ENCODE measurements around the gene IFTAP. TPM values are rescaled to one million over a fixed set of nuclear protein-coding genes. Genes with fewer than 3 reads are reported as not detected.

IFTAP gene
- total and polyA plus RNA-seq, 10 of the 15 experiments (the other 5 are each of a cell fraction or from before 2014, with no cell fraction given), result 0.32 to 1.0 (median 0.63) TPM; not detected in 2

DNA sequence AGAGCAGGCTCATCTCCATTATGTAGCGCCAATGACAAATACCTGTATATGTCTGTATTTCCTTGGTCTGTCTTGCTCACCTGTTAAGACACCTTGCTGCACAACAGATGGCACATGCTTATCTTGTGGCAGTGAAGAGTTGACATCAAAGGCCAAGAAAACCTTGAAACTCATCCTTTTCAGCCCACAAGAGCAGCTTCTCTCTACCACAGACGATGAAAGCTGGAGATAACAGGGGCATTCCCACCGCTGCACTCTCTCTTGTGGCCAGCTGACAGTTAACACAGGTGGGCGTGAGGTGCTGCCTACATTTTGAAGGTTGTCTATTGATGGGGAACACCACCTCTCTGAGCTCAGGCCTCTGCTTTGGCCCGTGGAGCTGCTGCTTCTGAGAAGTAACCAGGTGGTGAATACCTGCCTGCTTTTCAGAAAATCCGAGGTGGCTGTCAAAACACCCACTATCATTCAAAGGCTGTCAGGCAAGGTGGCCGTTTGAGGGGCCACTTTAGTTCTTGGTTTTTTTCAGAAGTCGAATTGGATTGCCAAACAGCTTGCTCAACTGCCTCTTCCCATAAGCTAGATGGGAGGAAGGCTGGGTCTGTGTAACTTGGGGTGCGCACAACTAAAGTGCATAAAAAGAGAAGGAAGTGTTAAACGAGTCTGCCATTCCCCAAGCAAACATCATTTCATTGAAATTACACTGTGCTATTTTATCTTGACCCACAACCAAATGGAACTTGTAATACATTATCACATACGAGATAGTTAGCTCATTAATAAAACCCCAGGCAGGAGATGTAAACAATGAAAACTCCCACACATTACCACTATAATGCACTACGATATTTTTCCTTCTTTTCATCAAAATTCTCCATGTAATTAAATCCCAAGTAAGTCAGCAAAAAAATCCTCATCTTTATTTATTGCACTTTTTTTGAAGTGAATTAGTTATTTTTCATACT is 90.8 kb downstream of the IFTAP start (continued):
- TF ChIP-seq MTA2 (IDR thresholded peaks at IDR 0.05; ENCODE audit: low read depth), result no peak

DNA sequence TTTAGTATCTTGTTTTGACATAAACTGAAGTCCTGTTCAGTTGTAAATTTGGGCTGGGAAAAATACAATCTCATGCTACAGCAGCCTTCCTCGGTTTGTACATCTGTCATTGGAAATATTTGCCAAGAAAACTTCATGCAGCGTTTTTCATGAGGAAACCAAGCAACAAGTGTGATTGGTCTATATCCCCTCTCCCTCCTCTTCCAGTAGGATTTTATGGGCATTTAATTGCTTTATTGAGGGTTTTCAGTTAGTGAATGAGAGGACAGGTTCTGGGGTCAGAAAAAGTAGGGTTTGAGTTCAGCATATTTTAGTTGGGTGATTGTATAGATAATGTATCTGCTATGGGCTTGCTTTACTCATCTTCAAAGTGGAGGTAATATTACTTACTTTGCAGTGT is 93.8 kb downstream of the IFTAP start:
- Histone ChIP-seq H3K4me1 (ENCODE audit: control insufficient read depth, insufficient read depth, low read length) (no peaks in the 10 kb centered on the region), H3K4me3 (no peak overlapping the region), H3K27me3 (replicated peaks in 1 of 2; ENCODE audit: control insufficient read depth in 2 of 2, insufficient read depth in 2 of 2, low read length in 1 of 2) (no peaks in the 10 kb centered on the region; a peak in 1 of 4 replicates), H3K27ac (ENCODE audit: control insufficient read depth, insufficient read depth) (no peak overlapping the region), H3K4me2 (ENCODE audit: control insufficient read depth, insufficient read depth) (no peak overlapping the region), H3K79me2 (ENCODE audit: control insufficient read depth, insufficient read depth, low read length) (no peaks in the 10 kb centered on the region), H3K9me3 (replicated peaks; ENCODE audit: control insufficient read depth, insufficient read depth, low read length) (no peaks in the 10 kb centered on the region), H3K36me3 (ENCODE audit: control insufficient read depth in 2 of 2, insufficient read depth in 2 of 2, low read length in 1 of 2) (no peaks in the 10 kb centered on the region), H2AFZ (ENCODE audit: control insufficient read depth, low read depth, low read length) (no peak overlapping the region), H3K9ac (ENCODE audit: control insufficient read depth, insufficient read depth, low read length) (no peak overlapping the region), H4K20me1 (ENCODE audit: control insufficient read depth, insufficient read depth) (no peaks in the 10 kb centered on the region)
- no TSS peak for BruUV-seq (replicated peaks)
- in situ Hi-C loops (cut with MboI), result no loop called here
- no peak for FAIRE-seq
- RAD21 ChIA-PET (ENCODE audit: unreplicated experiment), result no interaction called here
- SMC1A ChIA-PET (ENCODE audit: uncharacterized antibody, unreplicated experiment), result no interaction called here
- WGBS (ENCODE audit: insufficient coverage, insufficient replicate concordance, low lambda C conversion rate, missing lambda C conversion rate), result 0% methylated on average over 2 of the region's 2 CpGs
- CTCF ChIA-PET, result interaction anchor here (1.1 kb wide), 1 partner anchor 16 kb away, joined by 3 read pairs; no protein-coding TSS in a partner anchor
- intact Hi-C loops (cut with micrococcal nuclease; ENCODE audit: unreplicated experiment), result no loop called here
- POLR2A ChIA-PET, result no interaction called here
- no peak for ATAC-seq
- DNase-seq (ENCODE audit: low read depth, low spot score), result no peak
- TF ChIP-seq TARDBP (IDR thresholded peaks at IDR 0.05; ENCODE audit: borderline replicate concordance) (no peak), NFXL1 (IDR thresholded peaks at IDR 0.05; ENCODE audit: borderline replicate concordance) (no peak), CREM (IDR thresholded peaks at IDR 0.05; ENCODE audit: low read depth) (no peak), BHLHE40 (IDR thresholded peaks at IDR 0.05; ENCODE audit: borderline replicate concordance in 1 of 2, low read depth in 2 of 2, low read length in 1 of 2) (no peak), NRF1 (conservative IDR thresholded peaks at IDR 0.05; ENCODE audit: low read depth, low read length) (no peak), JUND (IDR thresholded peaks at IDR 0.05; ENCODE audit: low read depth, low read length) (no peak), EGR1 (IDR thresholded peaks at IDR 0.05; ENCODE audit: borderline replicate concordance in 1 of 2, low read depth in 2 of 2, low read length in 2 of 2) (no peak), PML (IDR thresholded peaks at IDR 0.05; ENCODE audit: low read length) (no peak)
- TF ChIP-seq, protein P1, sequence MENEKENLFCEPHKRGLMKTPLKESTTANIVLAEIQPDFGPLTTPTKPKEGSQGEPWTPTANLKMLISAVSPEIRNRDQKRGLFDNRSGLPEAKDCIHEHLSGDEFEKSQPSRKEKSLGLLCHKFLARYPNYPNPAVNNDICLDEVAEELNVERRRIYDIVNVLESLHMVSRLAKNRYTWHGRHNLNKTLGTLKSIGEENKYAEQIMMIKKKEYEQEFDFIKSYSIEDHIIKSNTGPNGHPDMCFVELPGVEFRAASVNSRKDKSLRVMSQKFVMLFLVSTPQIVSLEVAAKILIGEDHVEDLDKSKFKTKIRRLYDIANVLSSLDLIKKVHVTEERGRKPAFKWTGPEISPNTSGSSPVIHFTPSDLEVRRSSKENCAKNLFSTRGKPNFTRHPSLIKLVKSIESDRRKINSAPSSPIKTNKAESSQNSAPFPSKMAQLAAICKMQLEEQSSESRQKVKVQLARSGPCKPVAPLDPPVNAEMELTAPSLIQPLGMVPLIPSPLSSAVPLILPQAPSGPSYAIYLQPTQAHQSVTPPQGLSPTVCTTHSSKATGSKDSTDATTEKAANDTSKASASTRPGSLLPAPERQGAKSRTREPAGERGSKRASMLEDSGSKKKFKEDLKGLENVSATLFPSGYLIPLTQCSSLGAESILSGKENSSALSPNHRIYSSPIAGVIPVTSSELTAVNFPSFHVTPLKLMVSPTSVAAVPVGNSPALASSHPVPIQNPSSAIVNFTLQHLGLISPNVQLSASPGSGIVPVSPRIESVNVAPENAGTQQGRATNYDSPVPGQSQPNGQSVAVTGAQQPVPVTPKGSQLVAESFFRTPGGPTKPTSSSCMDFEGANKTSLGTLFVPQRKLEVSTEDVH (IDR thresholded peaks at IDR 0.05; ENCODE audit: low read depth, partially characterized antibody), result no peak
- TF ChIP-seq, protein P2, sequence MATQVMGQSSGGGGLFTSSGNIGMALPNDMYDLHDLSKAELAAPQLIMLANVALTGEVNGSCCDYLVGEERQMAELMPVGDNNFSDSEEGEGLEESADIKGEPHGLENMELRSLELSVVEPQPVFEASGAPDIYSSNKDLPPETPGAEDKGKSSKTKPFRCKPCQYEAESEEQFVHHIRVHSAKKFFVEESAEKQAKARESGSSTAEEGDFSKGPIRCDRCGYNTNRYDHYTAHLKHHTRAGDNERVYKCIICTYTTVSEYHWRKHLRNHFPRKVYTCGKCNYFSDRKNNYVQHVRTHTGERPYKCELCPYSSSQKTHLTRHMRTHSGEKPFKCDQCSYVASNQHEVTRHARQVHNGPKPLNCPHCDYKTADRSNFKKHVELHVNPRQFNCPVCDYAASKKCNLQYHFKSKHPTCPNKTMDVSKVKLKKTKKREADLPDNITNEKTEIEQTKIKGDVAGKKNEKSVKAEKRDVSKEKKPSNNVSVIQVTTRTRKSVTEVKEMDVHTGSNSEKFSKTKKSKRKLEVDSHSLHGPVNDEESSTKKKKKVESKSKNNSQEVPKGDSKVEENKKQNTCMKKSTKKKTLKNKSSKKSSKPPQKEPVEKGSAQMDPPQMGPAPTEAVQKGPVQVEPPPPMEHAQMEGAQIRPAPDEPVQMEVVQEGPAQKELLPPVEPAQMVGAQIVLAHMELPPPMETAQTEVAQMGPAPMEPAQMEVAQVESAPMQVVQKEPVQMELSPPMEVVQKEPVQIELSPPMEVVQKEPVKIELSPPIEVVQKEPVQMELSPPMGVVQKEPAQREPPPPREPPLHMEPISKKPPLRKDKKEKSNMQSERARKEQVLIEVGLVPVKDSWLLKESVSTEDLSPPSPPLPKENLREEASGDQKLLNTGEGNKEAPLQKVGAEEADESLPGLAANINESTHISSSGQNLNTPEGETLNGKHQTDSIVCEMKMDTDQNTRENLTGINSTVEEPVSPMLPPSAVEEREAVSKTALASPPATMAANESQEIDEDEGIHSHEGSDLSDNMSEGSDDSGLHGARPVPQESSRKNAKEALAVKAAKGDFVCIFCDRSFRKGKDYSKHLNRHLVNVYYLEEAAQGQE (IDR thresholded peaks at IDR 0.05; ENCODE audit: low read depth, low read length), result no peak
